Transverse colon (tissue), 3 donors: ENCODE measurements around the gene TNFRSF19.

Experiments
- CTCF ChIP-seq, 5 experiments: fragments of 200-600 bp in 3 of 5; fragments of 450-650 bp in 2 of 5; sonication (generic) in 3 of 5; IDR thresholded peaks; 1 replicate in 2 of 5; 2 replicates in 3 of 5; pipeline ENCODE4 v1.5.1; 2016 to 2017; ENCODE audit warnings: antibody characterized with exemption in 5 of 5, inconsistent platforms in 3 of 5, mild to moderate bottlenecking in 2 of 5, moderate library complexity in 1 of 5
- EP300 ChIP-seq: sonication (generic); formaldehyde crosslinking; IDR thresholded peaks from one replicate; pipeline ENCODE4 v1.6.1; 2017; ENCODE audit warnings: antibody characterized with exemption, low read depth

- no peak for TF ChIP-seq CTCF (IDR thresholded peaks at IDR 0.05)
- no peak for TF ChIP-seq EP300
These were observed 112.9 kb downstream of the TNFRSF19 start for GRCh38 chr13:23683084-23683483.
